Endodermal cell (in vitro differentiated cells): ENCODE measurements around the gene TRIB2. TPM values are rescaled to one million over a fixed set of nuclear protein-coding genes. Genes with fewer than 3 reads are reported as not detected.
A peak's percentile ranks its signal among the peaks of the same experiment; 100 is the strongest.

ENCODE experiments used
- DNase-seq: peaks from one replicate; pipeline ENCODE4 v3.0.0-alpha.2; 2017
- H3K27ac ChIP-seq: 2 replicates; pipeline ENCODE4 v1.5.1; 2013; ENCODE audit warnings: mild to moderate bottlenecking, low read depth, low read length, moderate library complexity
- H3K27me3 ChIP-seq: 2 replicates; pipeline ENCODE4 v1.6.1; 2013; ENCODE audit warnings: mild to moderate bottlenecking, low read length, moderate library complexity; ENCODE audit not compliant: insufficient read depth, control insufficient read depth, poor library complexity, severe bottlenecking
- H3K36me3 ChIP-seq: 2 replicates; pipeline ENCODE4 v1.7.0; 2013; ENCODE audit warnings: mild to moderate bottlenecking, low read length, moderate library complexity; ENCODE audit not compliant: control insufficient read depth, insufficient read depth
- H3K4me1 ChIP-seq: one replicate; pipeline ENCODE4 v1.7.0; 2013; ENCODE audit warnings: low read length; ENCODE audit not compliant: control insufficient read depth, insufficient read depth
- H3K4me3 ChIP-seq: 2 replicates; pipeline ENCODE4 v1.5.1; 2013; ENCODE audit warnings: mild to moderate bottlenecking, low read length, moderate library complexity
- H3K9ac ChIP-seq: 2 replicates; pipeline ENCODE4 v1.6.1; 2013; ENCODE audit warnings: mild to moderate bottlenecking, low read length, moderate library complexity; ENCODE audit not compliant: poor library complexity, severe bottlenecking; ENCODE audit errors: extremely low read depth
- H3K9me3 ChIP-seq: 2 replicates; pipeline ENCODE4 v1.6.1; 2013; ENCODE audit warnings: mild to moderate bottlenecking, low read length, moderate library complexity; ENCODE audit not compliant: control insufficient read depth
- H3K27ac Mint-ChIP-seq: 2 replicates; pipeline ENCODE4 v1.8.0; 2020; ENCODE audit warnings: mixed read lengths
- H3K27me3 Mint-ChIP-seq: 2 replicates; pipeline ENCODE4 v1.8.0; 2021; ENCODE audit warnings: mild to moderate bottlenecking, mixed read lengths; ENCODE audit not compliant: insufficient read depth
- H3K36me3 Mint-ChIP-seq: 2 replicates; pipeline ENCODE4 v1.8.0; 2020; ENCODE audit warnings: low read depth, mixed read lengths
- H3K4me1 Mint-ChIP-seq: 2 replicates; pipeline ENCODE4 v1.8.0; 2020; ENCODE audit warnings: mixed read lengths
- H3K4me3 Mint-ChIP-seq: 2 replicates; pipeline ENCODE4 v1.8.0; 2020; ENCODE audit warnings: mild to moderate bottlenecking, moderate library complexity, mixed read lengths
- H3K9me3 Mint-ChIP-seq: 2 replicates; pipeline ENCODE4 v1.8.0; 2020; ENCODE audit warnings: mild to moderate bottlenecking, mixed read lengths
- CTCF ChIP-seq: fragments of 200-600 bp; sonication (generic); conservative IDR thresholded peaks from 2 replicates; pipeline ENCODE4 v1.5.0; 2021; ENCODE audit warnings: antibody characterized with exemption, mild to moderate bottlenecking
- WGBS, 2 experiments: methylation state at CpG; one replicate each; pipeline versions ENCODE4 v1.1.5 to v1.1.7; 2013; ENCODE audit warnings: missing lambda C conversion rate in 2 of 2, mixed read lengths in 1 of 2; ENCODE audit not compliant: insufficient coverage in 1 of 2, insufficient read length in 1 of 2; 5-methylcytosine and 5-hydroxymethylcytosine counted together
- total RNA-seq, 2 donors: library from RNA; stranded (reverse); fragmentation: NEBNext Ultra II Directional in 1 of 2; extraction: Animal tissue kit (Norgen Biotek cat#: 25700) in 1 of 2; gene quantifications; 2 replicates in 1 of 2; 3 replicates in 1 of 2; pipeline ENCODE4 v1.2.1, GENCODE V29; 2021

TRIB2 gene
- total RNA-seq, 2 donors from 2014 or later: 23.8 to 29.8 TPM

- Histone ChIP-seq H3K4me1 (no peaks in the 10 kb centered on the region), H3K4me3 (no peak overlapping the region), H3K36me3 (peaks cover 11% of the 10 kb centered on the region), H3K9ac (no peak overlapping the region), H3K9me3 (no peaks in the 10 kb centered on the region), H3K27ac (no peak overlapping the region), H3K27me3 (no peaks in the 10 kb centered on the region)
- Mint-ChIP-seq H3K27ac (no peak overlapping the region), H3K4me1 (peaks cover 1% of the 10 kb centered on the region), H3K27me3 (no peaks in the 10 kb centered on the region), H3K9me3 (no peaks in the 10 kb centered on the region), H3K4me3 (no peak overlapping the region), H3K36me3 (peaks cover 56% of the 10 kb centered on the region)
- 94 to 100% methylated on average over 4 to 6 of the region's 6 CpGs for WGBS, 2 experiments
- no peak for TF ChIP-seq CTCF
- no peak for DNase-seq
These were observed 10.3 kb downstream of the TRIB2 start for GRCh38 chr2:12727065-12727464.

- peaks cover 11% of the 10 kb centered on the region for H3K36me3 ChIP-seq
- H3K36me3 Mint-ChIP-seq: peaks cover 56% of the 10 kb centered on the region
- no peak overlapping the region for H3K27ac ChIP-seq
- H3K9me3 ChIP-seq: no peaks in the 10 kb centered on the region
- H3K4me3 Mint-ChIP-seq: no peak overlapping the region
- TF ChIP-seq CTCF: no peak
- H3K9ac ChIP-seq: no peak overlapping the region
- WGBS, 2 experiments: 90 to 100% methylated on average over 5 of the region's 5 CpGs
- no peak overlapping the region for H3K27ac Mint-ChIP-seq
- H3K4me1 Mint-ChIP-seq: no peaks in the 10 kb centered on the region
- H3K27me3 Mint-ChIP-seq: no peaks in the 10 kb centered on the region
- no peaks in the 10 kb centered on the region for H3K9me3 Mint-ChIP-seq
- DNase-seq: no peak
- no peak overlapping the region for H3K4me3 ChIP-seq
- no peaks in the 10 kb centered on the region for H3K4me1 ChIP-seq
- H3K27me3 ChIP-seq: no peaks in the 10 kb centered on the region
These were observed 10.9 kb downstream of the TRIB2 start for GRCh38 chr2:12727641-12728040.

- H3K4me3 Mint-ChIP-seq: no peak overlapping the region
- no peaks in the 10 kb centered on the region for H3K4me1 Mint-ChIP-seq
- H3K9ac ChIP-seq: no peak overlapping the region
- 95% methylated on average over 9 of the region's 9 CpGs for WGBS, 2 experiments
- H3K27ac Mint-ChIP-seq: peak overlapping the region; percentile 48
- H3K27me3 Mint-ChIP-seq: no peaks in the 10 kb centered on the region
- no peak for DNase-seq
- TF ChIP-seq CTCF: no peak
- H3K9me3 Mint-ChIP-seq: no peaks in the 10 kb centered on the region
- H3K36me3 ChIP-seq: peaks cover 11% of the 10 kb centered on the region
- H3K36me3 Mint-ChIP-seq: peaks cover 54% of the 10 kb centered on the region
- H3K4me1 ChIP-seq: no peaks in the 10 kb centered on the region
- H3K4me3 ChIP-seq: no peak overlapping the region
- H3K9me3 ChIP-seq: no peaks in the 10 kb centered on the region
- H3K27me3 ChIP-seq: no peaks in the 10 kb centered on the region
- H3K27ac ChIP-seq: no peak overlapping the region
These were observed 11.6 kb downstream of the TRIB2 start for GRCh38 chr2:12728221-12728777.
